Calu3 (cell line): ENCODE data around the gene IQCH. TPM values are rescaled to one million over a fixed set of nuclear protein-coding genes. Genes with fewer than 3 reads are reported as not detected.

Source experiments
- BruUV-seq: library from RNA; stranded (reverse); fragments of 400-500 nt; replicated peaks from 2 replicates; lab custom pipeline; 2021; lab: Mats Ljungman, UMichigan
- CTCF ChIA-PET: fragments of 300-600 bp; sonication (Branson Sonifier 250); formaldehyde crosslinking; loops from one replicate; lab custom pipeline; 2022; ENCODE audit warnings: antibody characterized with exemption; lab: Charles Lee
- DNase-seq: peaks from one replicate; pipeline ENCODE4 v3.0.0; 2022
- H3K27ac Mint-ChIP-seq: one replicate; pipeline ENCODE4 v1.8.0; 2022; ENCODE audit warnings: mixed read lengths; ENCODE audit not compliant: unreplicated experiment
- H3K27me3 Mint-ChIP-seq: one replicate; pipeline ENCODE4 v1.8.0; 2022; ENCODE audit warnings: mixed read lengths; ENCODE audit not compliant: unreplicated experiment
- H3K36me3 Mint-ChIP-seq: one replicate; pipeline ENCODE4 v1.8.0; 2022; ENCODE audit warnings: mild to moderate bottlenecking, moderate library complexity, mixed read lengths; ENCODE audit not compliant: insufficient read depth, unreplicated experiment
- H3K4me1 Mint-ChIP-seq: one replicate; pipeline ENCODE4 v1.8.0; 2022; ENCODE audit warnings: mild to moderate bottlenecking, low read depth, mixed read lengths; ENCODE audit not compliant: unreplicated experiment
- H3K4me3 Mint-ChIP-seq: one replicate; pipeline ENCODE4 v1.8.0; 2022; ENCODE audit warnings: mild to moderate bottlenecking, low read depth, moderate library complexity, mixed read lengths; ENCODE audit not compliant: unreplicated experiment
- H3K9me3 Mint-ChIP-seq: one replicate; pipeline ENCODE4 v1.8.0; 2022; ENCODE audit warnings: low read depth, mixed read lengths; ENCODE audit not compliant: unreplicated experiment
- intact Hi-C: fragments of 100-400 bp; cut with micrococcal nuclease; formaldehyde crosslinking; loops from one replicate; pipeline ENCODE4 v1.10.0; 2022; ENCODE audit not compliant: unreplicated experiment
- total RNA-seq: library from RNA; stranded (reverse); gene quantifications from 2 replicates; pipeline ENCODE4 v1.2.3, GENCODE V29; 2022
- TF ChIP-seq, protein P1 (sequence below): fragments of 200-600 bp; IDR thresholded peaks from one replicate; pipeline ENCODE4 v1.8.0; 2022; ENCODE audit warnings: antibody characterized with exemption; ENCODE audit not compliant: unreplicated experiment

The IQCH gene
- total RNA-seq, 1 experiment from 2014 or later, result 5.5 TPM

GRCh38 chr15:67512140-67512539, 257.6 kb downstream of the IQCH start:
- no peaks in the 10 kb centered on the region for H3K27me3 Mint-ChIP-seq
- intact Hi-C loops, result no loop called here
- CTCF ChIA-PET, result no interaction called here
- peaks cover 12% of the 10 kb centered on the region for H3K36me3 Mint-ChIP-seq
- no peaks in the 10 kb centered on the region for H3K9me3 Mint-ChIP-seq
- no peak overlapping the region for H3K27ac Mint-ChIP-seq
- TF ChIP-seq, protein P1, sequence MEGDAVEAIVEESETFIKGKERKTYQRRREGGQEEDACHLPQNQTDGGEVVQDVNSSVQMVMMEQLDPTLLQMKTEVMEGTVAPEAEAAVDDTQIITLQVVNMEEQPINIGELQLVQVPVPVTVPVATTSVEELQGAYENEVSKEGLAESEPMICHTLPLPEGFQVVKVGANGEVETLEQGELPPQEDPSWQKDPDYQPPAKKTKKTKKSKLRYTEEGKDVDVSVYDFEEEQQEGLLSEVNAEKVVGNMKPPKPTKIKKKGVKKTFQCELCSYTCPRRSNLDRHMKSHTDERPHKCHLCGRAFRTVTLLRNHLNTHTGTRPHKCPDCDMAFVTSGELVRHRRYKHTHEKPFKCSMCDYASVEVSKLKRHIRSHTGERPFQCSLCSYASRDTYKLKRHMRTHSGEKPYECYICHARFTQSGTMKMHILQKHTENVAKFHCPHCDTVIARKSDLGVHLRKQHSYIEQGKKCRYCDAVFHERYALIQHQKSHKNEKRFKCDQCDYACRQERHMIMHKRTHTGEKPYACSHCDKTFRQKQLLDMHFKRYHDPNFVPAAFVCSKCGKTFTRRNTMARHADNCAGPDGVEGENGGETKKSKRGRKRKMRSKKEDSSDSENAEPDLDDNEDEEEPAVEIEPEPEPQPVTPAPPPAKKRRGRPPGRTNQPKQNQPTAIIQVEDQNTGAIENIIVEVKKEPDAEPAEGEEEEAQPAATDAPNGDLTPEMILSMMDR, result no peak
- no peak for DNase-seq
- no peaks in the 10 kb centered on the region for H3K4me1 Mint-ChIP-seq
- H3K4me3 Mint-ChIP-seq, result no peak overlapping the region
- BruUV-seq, result no TSS peak

GRCh38 chr15:67512933-67513714, 258.5 kb downstream of the IQCH start:
- no peak for DNase-seq
- no peaks in the 10 kb centered on the region for H3K27me3 Mint-ChIP-seq
- TF ChIP-seq, protein P1, result no peak
- no peak overlapping the region for H3K4me3 Mint-ChIP-seq
- intact Hi-C loops, result no loop called here
- no peaks in the 10 kb centered on the region for H3K4me1 Mint-ChIP-seq
- H3K9me3 Mint-ChIP-seq, result no peaks in the 10 kb centered on the region
- H3K27ac Mint-ChIP-seq, result no peak overlapping the region
- H3K36me3 Mint-ChIP-seq, result peaks cover 12% of the 10 kb centered on the region
- BruUV-seq, result no TSS peak
- CTCF ChIA-PET, result no interaction called here

GRCh38 chr15:67515090-67515489, 260.5 kb downstream of the IQCH start:
- no peaks in the 10 kb centered on the region for H3K27me3 Mint-ChIP-seq
- CTCF ChIA-PET, result no interaction called here
- H3K27ac Mint-ChIP-seq, result no peak overlapping the region
- H3K9me3 Mint-ChIP-seq, result no peaks in the 10 kb centered on the region
- intact Hi-C loops, result no loop called here
- TF ChIP-seq, protein P1, result no peak
- no TSS peak for BruUV-seq
- H3K36me3 Mint-ChIP-seq, result peaks cover 12% of the 10 kb centered on the region
- H3K4me1 Mint-ChIP-seq, result no peaks in the 10 kb centered on the region
- H3K4me3 Mint-ChIP-seq, result no peak overlapping the region
- no peak for DNase-seq

DNA sequence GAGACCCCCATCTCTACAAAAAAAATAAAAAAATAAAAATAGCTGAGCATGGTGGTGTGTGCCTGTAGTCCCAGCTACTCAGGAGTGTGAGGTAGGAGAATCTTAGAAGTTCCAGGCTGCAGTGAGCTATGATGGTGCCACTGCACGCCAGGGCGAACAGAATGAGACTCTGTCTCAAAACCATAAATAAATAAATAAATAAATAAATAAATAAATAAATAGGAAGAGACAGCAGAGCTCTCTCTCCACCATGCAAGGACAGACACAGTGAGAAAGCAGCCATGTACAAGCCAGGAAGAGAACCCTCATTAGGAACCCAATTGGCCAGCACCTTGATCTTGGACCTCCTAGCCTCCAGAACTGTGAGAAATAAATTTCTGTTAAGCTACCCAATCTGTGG, 261.0 kb downstream of the IQCH start:
- BruUV-seq, result no TSS peak
- intact Hi-C loops, result no loop called here
- H3K9me3 Mint-ChIP-seq, result no peaks in the 10 kb centered on the region
- no peaks in the 10 kb centered on the region for H3K4me1 Mint-ChIP-seq
- H3K4me3 Mint-ChIP-seq, result no peak overlapping the region
- DNase-seq, result no peak
- TF ChIP-seq, protein P1, result no peak
- peaks cover 15% of the 10 kb centered on the region for H3K36me3 Mint-ChIP-seq
- H3K27me3 Mint-ChIP-seq, result no peaks in the 10 kb centered on the region
- CTCF ChIA-PET, result no interaction called here
- no peak overlapping the region for H3K27ac Mint-ChIP-seq
